Astrocyte of the spinal cord (primary cell): ENCODE data around the gene LUZP2.

Source experiments
- DNase-seq: peaks from one replicate; pipeline ENCODE4 v3.0.0; 2011; ENCODE audit warnings: low read depth, low spot score
- H3K4me3 ChIP-seq: 2 replicates; pipeline ENCODE4 v1.5.1; 2011; ENCODE audit warnings: low read depth, mild to moderate bottlenecking, low read length, moderate library complexity
- CTCF ChIP-seq: IDR thresholded peaks from 2 replicates; pipeline ENCODE4 v1.5.1; 2012; ENCODE audit warnings: low read depth, mild to moderate bottlenecking, low read length, inconsistent platforms
- in situ Hi-C: cut with HindIII; loops from 2 replicates; pipeline ENCODE4 v1.10.0; 2017; ENCODE audit warnings: low sequenced_read_pairs

LUZP2 gene

GRCh38 chr11:25038131-25038530, 541.3 kb downstream of the LUZP2 start:
- no peak overlapping the region for H3K4me3 ChIP-seq
- TF ChIP-seq CTCF, result no peak
- in situ Hi-C loops, result no loop called here
- DNase-seq, result no peak

- no peak for TF ChIP-seq CTCF
- in situ Hi-C loops, result no loop called here
- no peak overlapping the region for H3K4me3 ChIP-seq
- no peak for DNase-seq
These were observed 542.3 kb downstream of the LUZP2 start for GRCh38 chr11:25039165-25039564.

- no peak overlapping the region for H3K4me3 ChIP-seq
- in situ Hi-C loops, result no loop called here
- DNase-seq, result no peak
- no peak for TF ChIP-seq CTCF
These were observed 551.8 kb downstream of the LUZP2 start for GRCh38 chr11:25048632-25049031.

GRCh38 chr11:25052844-25053243, 556.0 kb downstream of the LUZP2 start:
- in situ Hi-C loops, result no loop called here
- no peak for DNase-seq
- no peak for TF ChIP-seq CTCF
- no peak overlapping the region for H3K4me3 ChIP-seq

- H3K4me3 ChIP-seq, result no peak overlapping the region
- TF ChIP-seq CTCF, result no peak
- no peak for DNase-seq
- in situ Hi-C loops, result no loop called here
These were observed 561.0 kb downstream of the LUZP2 start for GRCh38 chr11:25057861-25058260.

- in situ Hi-C loops, result no loop called here
- TF ChIP-seq CTCF, result no peak
- peak; percentile 55 for DNase-seq
- no peak overlapping the region for H3K4me3 ChIP-seq
These were observed 568.9 kb downstream of the LUZP2 start for GRCh38 chr11:25065746-25066145.

- TF ChIP-seq CTCF, result no peak
- H3K4me3 ChIP-seq, result no peak overlapping the region
- DNase-seq, result no peak
- in situ Hi-C loops, result no loop called here
These were observed 569.9 kb downstream of the LUZP2 start for GRCh38 chr11:25066706-25067105.
